M059J (cell line): ENCODE results near the gene STKLD1. TPM values are rescaled to one million over a fixed set of nuclear protein-coding genes. Genes with fewer than 3 reads are reported as not detected.
A peak's percentile ranks its signal among the peaks of the same experiment; 100 is the strongest.
"Not testable (repeated sequence)": the region's sequence is repeated elsewhere in the genome, so short reads cannot be mapped to it uniquely, and the experiment has no call there.

Experiments
- DNase-seq: peaks from one replicate; pipeline ENCODE4 v3.0.0-alpha.2; 2012; ENCODE audit warnings: low read depth
- total RNA-seq: library from RNA; depleted of rRNA; stranded (reverse); fragments of >200 nt; shearing (Covaris generic); gene quantifications from 2 replicates; pipeline ENCODE4 v1.2.3, GENCODE V29; 2014; rRNA removed

Gene STKLD1
- total RNA-seq = not detected in 2 replicates

- peak; percentile 94 for DNase-seq
These were observed at the start of gene STKLD1, which contains the start of gene SURF4 for GRCh38 chr9:133375724-133376654. Gene STKLD1, plus strand, starts transcription at chr9:133376366. Its CDS starts 108 bp downstream, at chr9:133376474. Gene SURF4, minus strand, starts transcription at chr9:133376060. Its CDS starts 91 bp downstream, at chr9:133375969.

GRCh38 chr9:133327021-133327420 lies 49.1 kb upstream of the STKLD1 start:
- not testable (repeated sequence) for DNase-seq

- DNase-seq = no peak
These were observed 48.2 kb upstream of the STKLD1 start for GRCh38 chr9:133327834-133328484.

GRCh38 chr9:133329306-133330156 lies 46.6 kb upstream of the STKLD1 start:
- DNase-seq = peak; percentile 29

GRCh38 chr9:133331221-133331620 lies 44.9 kb upstream of the STKLD1 start:
- no peak for DNase-seq

- DNase-seq = no peak
These were observed 44.4 kb upstream of the STKLD1 start for GRCh38 chr9:133331641-133332380.

GRCh38 chr9:133332381-133332730 lies 43.8 kb upstream of the STKLD1 start:
- no peak for DNase-seq

- no peak for DNase-seq
These were observed 43.2 kb upstream of the STKLD1 start for GRCh38 chr9:133333011-133333410.

- no peak for DNase-seq
These were observed 42.6 kb upstream of the STKLD1 start for GRCh38 chr9:133333566-133333965.

- DNase-seq = no peak
These were observed 42.0 kb upstream of the STKLD1 start for GRCh38 chr9:133334161-133334560.

GRCh38 chr9:133334888-133335287 lies 41.3 kb upstream of the STKLD1 start:
- not testable (repeated sequence) for DNase-seq

- peak; percentile 87 for DNase-seq
These were observed 40.0 kb upstream of the STKLD1 start, which contains the start of gene SURF6 for GRCh38 chr9:133335924-133336811. Gene SURF6, minus strand, starts transcription at chr9:133336188. Its CDS starts 56 bp downstream, at chr9:133336132.

- DNase-seq = no peak
These were observed 36.5 kb upstream of the STKLD1 start for GRCh38 chr9:133339641-133340040.

- DNase-seq = no peak
These were observed 35.9 kb upstream of the STKLD1 start for GRCh38 chr9:133340256-133340655.

GRCh38 chr9:133340916-133341315 lies 35.2 kb upstream of the STKLD1 start:
- no peak for DNase-seq

- no peak for DNase-seq
These were observed 34.6 kb upstream of the STKLD1 start for GRCh38 chr9:133341369-133342068.

- DNase-seq = no peak
These were observed 34.1 kb upstream of the STKLD1 start for GRCh38 chr9:133342069-133342406.

- DNase-seq = no peak
These were observed 33.6 kb upstream of the STKLD1 start for GRCh38 chr9:133342570-133342969.

- DNase-seq = no peak
These were observed 32.1 kb upstream of the STKLD1 start for GRCh38 chr9:133344071-133344470.
